ENCODE measurements around the gene LGR5. TPM values are rescaled to one million over a fixed set of nuclear protein-coding genes. Genes with fewer than 3 reads are reported as not detected.
A peak's percentile ranks its signal among the peaks of the same experiment; 100 is the strongest.

Gene LGR5
- total RNA-seq, 1 experiment from 2014 or later, result not detected

DNA sequence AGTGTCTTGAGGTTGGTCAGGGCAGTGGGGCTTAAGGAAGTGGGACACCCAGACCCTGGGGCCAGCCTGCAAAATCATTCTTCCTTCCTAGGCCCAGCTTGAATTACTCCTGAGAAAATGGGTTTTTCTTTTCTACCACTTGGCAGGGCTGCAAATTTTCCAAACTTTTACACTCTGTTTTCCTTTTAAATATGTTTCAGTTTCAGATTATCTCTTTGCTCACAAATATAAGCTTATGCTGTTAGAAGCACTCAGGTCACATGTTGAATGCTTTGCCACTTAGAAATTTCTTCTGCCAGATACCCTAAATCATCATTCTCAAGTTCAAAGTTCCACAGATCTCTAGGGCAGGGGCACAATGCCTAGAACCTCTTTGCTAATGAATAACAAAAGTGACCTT, 2.9 kb upstream of the LGR5 start:
- DNase-seq (ENCODE audit: low read depth), result no peak

DNA sequence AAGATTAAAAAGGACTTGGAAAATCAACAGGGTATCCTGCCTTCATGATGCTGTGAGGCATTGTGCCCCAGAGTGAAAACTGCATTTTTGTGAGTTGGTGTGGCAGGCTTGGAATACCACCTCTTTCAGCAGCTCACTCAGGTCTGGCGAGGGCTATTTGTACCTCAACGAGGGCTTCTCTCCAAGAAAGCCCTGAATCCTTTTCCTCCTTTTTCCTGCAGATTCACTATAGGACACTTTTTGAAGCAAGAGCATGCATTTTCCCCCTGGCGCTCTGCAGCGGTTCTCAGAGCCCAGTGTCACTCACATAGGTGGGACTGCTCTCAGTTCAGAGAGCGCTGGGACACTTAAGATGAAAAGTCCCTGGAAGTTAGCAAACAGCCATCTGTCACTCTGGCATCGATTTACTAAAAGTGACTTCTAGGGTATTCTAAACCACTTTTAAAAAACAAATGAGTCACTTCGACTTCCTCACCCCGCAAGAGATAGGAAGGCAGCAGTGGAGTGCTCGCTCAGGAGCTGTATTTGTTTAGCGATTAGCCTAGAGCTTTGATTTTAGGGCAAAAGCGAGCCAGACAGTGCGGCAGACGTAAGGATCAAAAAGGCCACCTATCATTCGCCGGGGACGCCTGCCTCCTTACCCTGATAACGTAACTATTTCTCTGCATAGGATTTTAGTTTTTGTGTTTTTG, 782 bp upstream of the LGR5 start:
- DNase-seq (ENCODE audit: low read depth), result no peak

- DNase-seq (ENCODE audit: low read depth), result no peak
These were observed 311 bp upstream of the LGR5 start for GRCh38 chr12:71439362-71439612.

GRCh38 chr12:71440345-71440762, 756 bp downstream of the LGR5 start:
- DNase-seq (ENCODE audit: low read depth), result no peak

DNA sequence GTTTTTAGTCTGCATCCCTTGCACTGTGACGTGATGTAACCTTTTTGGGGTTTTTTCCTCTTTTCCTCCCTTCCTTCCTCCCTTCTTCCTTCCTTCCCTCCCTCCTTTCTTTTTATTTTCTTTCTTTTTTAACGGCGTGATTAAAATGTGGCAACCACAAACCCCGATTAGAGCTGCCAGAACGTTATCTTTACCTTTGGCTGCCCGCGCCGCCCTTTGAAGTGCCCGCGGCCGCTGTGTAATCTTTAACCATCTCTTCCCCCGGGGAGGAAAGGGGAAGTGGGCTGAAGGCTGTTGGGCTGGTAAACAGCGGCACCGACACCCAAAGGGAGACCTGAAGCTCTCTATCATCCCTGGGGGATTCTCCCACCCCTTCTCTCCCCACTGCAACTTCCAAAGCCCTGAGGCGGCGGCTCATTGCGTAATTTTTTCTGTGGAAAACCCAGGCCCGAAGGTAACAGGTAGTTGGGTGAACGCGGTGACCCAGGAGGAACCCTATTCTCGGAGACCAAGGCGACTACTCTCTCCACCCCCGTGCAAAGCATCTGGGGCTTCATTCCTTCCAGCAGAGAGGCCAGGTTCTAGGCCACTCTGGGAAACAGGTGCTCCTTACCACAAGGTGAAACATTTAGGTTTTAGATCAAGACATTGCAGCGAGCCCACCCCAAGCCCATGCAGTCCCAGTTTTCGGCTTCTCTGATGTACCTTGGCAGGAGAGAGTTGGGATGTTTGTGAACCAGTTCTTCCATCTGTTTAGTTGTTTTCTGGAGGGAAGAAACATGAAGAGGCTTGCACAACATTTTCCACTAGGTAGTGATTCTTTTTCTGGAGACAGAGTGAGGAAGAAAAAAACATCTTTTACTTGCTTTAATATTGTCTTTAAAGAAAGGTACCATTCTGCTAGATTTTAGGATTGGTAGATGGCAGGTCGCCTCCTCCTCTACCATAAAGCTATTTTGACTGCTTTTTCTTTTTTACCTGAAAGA, 1.5 kb downstream of the LGR5 start:
- no peak for DNase-seq (ENCODE audit: low read depth)

- DNase-seq (ENCODE audit: low read depth), result no peak
These were observed 2.4 kb downstream of the LGR5 start for GRCh38 chr12:71441836-71442566.

DNA sequence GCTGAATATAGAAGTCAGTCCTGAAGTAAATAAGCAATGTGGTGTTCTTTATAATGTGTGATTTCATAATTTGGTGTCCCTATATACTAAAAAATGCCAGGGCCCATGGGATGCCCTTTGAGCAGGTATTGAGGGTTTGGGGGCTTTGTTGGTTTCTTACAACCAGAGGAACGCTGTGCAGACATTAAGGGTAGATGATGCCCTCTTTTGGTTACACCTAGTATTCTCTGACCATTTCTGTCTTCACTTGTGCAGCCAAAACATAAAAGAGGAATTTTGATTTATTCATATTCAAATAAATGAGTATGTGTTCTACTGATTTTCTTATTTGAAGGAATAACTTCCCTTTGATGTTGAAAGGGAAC, 3.0 kb downstream of the LGR5 start:
- no peak for DNase-seq (ENCODE audit: low read depth)

GRCh38 chr12:71445071-71445470, 5.5 kb downstream of the LGR5 start:
- DNase-seq (ENCODE audit: low read depth), result no peak

DNA sequence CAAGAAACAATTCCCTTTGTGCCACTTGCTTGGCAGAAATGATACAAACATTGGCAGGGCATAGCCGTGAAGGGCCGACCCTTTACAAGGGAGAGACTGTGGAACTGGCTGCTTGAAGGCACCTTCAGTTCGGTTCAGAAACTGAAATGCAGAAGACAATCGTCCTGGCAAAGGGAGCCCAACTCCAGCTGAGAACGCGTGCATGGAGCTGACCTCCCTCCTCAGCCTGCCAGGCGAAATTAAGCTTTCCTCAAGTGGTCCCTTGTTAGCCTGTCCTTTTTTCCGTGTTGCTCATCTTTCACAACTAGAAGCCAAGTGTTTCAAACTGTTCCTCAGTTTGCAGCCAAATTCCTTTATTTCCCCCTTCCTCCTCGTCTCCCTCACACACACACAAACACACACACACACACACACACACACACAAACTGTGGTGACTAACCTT, 8.1 kb downstream of the LGR5 start:
- DNase-seq (ENCODE audit: low read depth), result no peak

- DNase-seq (ENCODE audit: low read depth), result no peak
These were observed 8.6 kb downstream of the LGR5 start for GRCh38 chr12:71448150-71448581.

GRCh38 chr12:71449373-71450070, 9.9 kb downstream of the LGR5 start:
- no peak for DNase-seq (ENCODE audit: low read depth)

DNA sequence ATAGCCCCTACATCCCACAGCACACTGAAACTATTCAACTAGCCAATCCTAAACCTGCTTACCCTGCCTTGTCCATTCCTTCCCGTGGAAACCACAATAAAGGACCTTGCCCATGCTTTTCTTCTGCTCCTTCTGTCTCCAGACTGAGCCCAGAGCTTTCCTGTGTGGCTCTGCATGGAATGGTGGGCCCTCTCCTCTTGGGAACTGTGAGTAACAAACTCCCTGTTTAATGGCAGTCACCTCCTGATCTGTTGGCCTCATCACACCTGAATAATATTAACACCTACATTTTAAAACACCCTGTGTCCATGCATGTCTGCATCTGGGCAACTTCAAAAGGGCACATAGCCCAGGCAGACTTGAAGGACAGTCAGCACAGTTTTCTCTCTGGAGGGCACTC, 12.4 kb downstream of the LGR5 start:
- no peak for DNase-seq (ENCODE audit: low read depth)

DNA sequence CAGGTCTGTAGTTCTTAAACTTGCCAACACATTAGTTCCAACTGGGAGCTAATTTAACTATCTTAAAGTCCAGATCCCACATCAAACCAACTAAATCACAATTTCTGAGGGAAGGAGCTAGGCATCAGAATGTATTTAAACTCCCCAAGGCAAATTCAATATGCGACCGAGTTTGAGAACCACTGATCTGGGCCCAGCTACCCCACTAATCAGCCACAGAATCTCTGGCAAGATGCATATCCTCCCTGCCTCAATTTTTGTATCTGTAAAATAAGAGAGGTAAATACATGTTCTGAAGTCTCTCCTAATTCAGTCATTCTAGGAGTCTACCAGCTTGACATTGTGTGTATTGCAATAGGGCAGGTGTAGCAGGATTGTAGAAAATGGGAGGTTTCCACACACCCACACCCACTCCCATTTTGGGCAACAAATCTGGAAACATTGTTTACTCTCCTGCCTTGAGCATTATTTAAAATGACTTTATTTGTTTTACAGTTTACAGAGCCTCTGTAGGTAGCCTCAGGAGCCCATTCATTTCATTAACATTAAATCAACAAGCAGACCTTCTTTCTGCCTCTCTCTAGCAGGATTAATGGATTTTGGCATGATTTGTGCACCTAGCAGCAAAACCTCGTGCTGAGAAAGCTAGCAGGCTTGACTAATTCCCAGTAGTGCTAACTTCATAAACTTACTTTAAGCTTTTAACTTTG, 15.6 kb downstream of the LGR5 start:
- DNase-seq (ENCODE audit: low read depth), result no peak

DNA sequence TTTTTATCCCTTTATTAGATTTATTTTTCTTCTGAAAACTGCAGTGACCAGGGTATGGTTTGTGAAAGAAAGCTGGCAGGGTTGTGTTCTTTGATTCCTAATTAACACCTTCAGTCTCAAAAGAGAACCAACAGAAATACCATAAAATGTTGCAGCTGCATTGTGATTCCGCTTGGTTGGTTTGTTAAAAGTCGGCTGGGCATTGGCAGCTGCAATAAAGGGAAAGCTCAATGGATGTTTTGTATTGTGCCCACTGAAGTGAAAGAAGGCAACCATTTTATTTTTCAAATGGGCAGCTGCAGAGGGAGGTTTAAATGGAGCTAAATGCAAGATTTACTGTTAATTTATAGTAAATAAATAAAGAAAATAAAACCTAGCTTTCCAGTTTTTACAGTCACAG, 16.7 kb downstream of the LGR5 start:
- no peak for DNase-seq (ENCODE audit: low read depth)

DNA sequence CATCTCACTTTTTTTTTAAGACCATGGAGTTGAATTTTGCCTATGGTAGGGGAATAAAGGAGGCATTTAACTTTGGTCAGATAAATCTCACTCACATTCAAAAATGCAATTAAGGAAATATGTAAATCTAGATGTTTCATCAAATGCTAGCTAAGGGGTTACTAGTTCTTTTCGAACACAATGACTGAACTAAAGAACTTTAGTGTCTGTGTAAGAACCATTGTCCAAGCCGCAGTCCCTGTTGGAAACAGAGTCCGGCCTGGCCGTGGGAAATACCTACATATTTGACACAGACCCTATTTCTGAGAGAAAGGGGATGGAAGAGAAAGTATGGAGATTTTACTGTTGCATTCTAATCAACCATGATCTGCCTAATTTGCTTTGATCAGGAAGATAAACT, 17.4 kb downstream of the LGR5 start:
- no peak for DNase-seq (ENCODE audit: low read depth)

DNA sequence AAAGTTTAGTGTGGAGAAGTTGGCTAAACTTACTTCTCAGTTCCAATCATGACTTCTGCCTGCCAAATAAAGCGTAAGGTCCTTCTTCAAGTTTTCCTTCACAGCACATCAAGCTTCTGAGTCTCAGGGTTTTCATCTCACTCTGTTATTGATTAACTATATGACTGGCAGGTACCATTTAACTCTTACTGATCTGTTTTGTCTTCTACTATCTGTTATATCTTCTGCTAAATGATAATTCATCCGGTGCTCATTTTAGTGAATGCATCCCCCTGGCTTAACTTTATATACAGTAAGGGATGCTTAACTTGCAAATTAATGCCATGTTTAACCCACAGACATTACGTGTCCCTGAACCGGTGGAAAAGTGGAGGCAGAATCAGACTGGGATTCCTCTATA, 20.7 kb downstream of the LGR5 start:
- no peak for DNase-seq (ENCODE audit: low read depth)

- DNase-seq (ENCODE audit: low read depth), result no peak
These were observed 21.4 kb downstream of the LGR5 start for GRCh38 chr12:71460850-71461609.

- DNase-seq (ENCODE audit: low read depth), result no peak
These were observed 22.3 kb downstream of the LGR5 start for GRCh38 chr12:71461787-71462328.

GRCh38 chr12:71465796-71466195, 26.2 kb downstream of the LGR5 start:
- DNase-seq (ENCODE audit: low read depth), result no peak

GRCh38 chr12:71469258-71469750, 29.7 kb downstream of the LGR5 start:
- DNase-seq (ENCODE audit: low read depth), result peak; percentile 52
